Stimulated activated CD8-positive, alpha-beta memory T cell treated with anti-CD3 and anti-CD28 coated beads, Interleukin-4, amount 100 ng/mL, for 24 hours (primary cell): ENCODE results near the gene MYH14.

Experiments used
- DNase-seq: peaks from one replicate; pipeline ENCODE4 v3.0.0-alpha.2; 2020; ENCODE audit warnings: low read depth

The MYH14 gene

DNA sequence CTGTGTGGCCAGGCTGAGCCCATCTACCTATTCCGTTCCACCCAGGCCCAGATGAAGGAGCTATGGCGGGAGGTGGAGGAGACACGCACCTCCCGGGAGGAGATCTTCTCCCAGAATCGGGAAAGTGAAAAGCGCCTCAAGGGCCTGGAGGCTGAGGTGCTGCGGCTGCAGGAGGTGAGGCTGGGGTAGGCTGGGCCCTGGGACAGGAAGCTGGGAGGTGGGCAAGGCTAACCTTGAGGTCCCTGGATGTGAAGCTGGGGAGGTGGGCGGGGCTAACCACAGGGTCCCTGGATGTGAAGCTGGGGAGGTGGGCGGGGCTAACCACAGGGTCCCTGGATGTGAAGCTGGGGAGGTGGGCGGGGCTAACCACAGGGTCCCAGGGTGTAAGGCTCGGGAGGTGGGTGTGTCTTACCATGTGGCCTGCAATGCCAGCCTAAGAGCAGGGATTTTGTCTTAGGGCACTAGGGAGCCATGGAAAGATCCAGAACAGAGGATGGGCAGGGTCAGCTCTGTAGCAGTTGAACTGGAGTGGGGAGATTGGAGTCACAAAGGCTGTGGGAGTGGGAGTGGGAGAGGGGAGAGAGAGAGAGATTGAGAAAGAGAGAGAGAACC lies 88.9 kb downstream of the MYH14 start:
- DNase-seq, result no peak

GRCh38 chr19:50293263-50294004 lies 90.0 kb downstream of the MYH14 start:
- no peak for DNase-seq

GRCh38 chr19:50300051-50300450 lies 96.6 kb downstream of the MYH14 start:
- no peak for DNase-seq

- no peak for DNase-seq
Measured at GRCh38 chr19:50300814-50301606, 97.6 kb downstream of the MYH14 start.

DNA sequence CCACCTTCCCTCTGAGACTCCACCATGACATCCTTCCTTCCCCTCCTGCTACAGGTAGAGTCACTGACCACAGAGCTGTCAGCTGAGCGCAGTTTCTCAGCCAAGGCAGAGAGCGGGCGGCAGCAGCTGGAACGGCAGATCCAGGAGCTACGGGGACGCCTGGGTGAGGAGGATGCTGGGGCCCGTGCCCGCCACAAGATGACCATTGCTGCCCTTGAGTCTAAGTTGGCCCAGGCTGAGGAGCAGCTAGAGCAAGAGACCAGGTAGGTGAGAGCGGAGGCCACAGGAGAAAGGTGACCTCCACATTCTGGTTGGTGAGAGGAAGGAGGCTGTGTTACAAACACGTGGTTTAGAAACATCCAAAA lies 98.2 kb downstream of the MYH14 start:
- no peak for DNase-seq

DNA sequence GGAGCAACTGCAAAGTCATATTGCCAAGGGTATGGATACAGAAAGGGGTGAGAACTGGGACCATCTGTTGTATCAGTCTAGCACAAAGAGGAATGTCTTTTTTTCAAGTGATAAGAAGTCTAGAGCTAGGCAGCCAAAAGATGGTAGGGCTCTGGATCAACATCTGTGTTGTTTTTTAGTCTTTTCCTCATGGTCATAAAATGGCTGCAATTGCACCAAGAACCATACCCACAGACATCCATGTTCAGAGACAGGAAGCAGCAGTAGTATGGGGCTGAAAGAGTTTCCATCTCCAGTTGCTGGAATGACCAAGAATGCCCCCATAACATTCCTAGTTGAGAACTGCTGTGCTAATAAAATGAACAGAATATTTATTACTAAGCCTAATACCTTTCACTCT lies 100.1 kb downstream of the MYH14 start:
- DNase-seq, result no peak

GRCh38 chr19:50308991-50309390 lies 105.6 kb downstream of the MYH14 start:
- no peak for DNase-seq

DNA sequence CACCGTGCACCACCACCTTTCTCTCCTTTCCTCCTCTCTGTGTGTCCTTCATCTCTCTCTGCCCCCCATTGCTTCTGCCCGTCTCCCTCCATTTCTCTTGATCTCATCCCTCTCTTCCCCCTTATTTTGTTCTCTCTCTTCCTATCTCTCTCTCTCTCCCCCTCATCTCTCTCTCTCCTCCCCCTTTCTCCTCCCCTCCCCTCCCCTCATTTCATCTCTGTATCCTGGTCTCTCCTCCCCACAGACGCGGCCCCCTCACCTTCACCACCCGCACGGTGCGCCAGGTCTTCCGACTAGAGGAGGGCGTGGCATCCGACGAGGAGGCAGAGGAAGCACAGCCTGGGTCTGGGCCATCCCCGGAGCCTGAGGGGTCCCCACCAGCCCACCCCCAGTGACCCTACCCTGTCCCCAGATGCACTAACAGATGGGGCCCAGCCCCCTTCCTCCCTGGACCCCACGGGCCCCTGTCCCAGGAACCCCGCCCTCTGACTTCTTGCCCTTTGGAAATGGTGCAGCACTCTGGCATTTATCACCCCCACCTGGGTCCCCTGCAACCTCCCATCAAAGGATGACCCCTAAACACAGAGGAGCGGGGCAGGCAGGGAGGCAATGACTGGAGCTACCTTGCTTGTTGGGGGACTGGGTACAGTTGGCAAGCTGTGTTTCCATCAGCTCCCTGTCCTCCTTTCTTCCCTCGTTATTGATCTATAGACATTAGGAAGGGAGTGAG lies 106.1 kb downstream of the MYH14 start:
- no peak for DNase-seq

DNA sequence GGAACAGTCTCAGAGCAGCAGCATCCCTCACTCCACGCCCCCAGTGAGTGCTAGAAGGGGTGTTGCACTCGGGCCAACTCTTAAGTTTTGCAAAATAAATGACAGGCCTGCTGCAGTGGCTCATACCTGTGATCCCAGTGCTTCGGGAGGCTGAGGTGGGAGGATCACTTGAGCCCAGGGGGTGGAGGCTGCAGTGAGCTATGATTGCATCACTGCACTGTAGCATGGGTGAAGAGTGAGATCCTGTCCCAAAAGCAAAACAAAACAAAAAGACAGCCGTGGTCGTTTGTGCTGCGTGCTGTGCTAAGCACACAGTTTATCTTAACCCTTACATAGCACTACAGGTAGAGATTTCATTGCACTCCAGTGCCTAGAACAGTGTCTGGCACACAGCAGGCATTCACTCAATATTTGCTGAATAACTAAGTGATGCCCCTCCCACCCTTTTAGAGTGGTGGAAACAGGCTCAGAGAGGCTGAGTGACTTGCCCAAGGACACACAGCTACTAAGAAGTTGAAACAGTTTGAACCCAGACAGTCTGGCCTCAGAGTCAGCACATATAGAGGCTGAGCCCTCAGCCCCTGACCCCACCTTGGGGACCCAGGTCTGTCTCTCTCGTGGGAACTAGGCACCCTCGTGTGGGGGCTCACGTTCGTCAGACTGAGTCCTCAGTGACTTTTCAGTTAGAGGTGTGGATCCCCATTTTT lies 107.5 kb downstream of the MYH14 start:
- DNase-seq, result no peak

GRCh38 chr19:50311723-50312635 lies 108.6 kb downstream of the MYH14 start:
- no peak for DNase-seq

DNA sequence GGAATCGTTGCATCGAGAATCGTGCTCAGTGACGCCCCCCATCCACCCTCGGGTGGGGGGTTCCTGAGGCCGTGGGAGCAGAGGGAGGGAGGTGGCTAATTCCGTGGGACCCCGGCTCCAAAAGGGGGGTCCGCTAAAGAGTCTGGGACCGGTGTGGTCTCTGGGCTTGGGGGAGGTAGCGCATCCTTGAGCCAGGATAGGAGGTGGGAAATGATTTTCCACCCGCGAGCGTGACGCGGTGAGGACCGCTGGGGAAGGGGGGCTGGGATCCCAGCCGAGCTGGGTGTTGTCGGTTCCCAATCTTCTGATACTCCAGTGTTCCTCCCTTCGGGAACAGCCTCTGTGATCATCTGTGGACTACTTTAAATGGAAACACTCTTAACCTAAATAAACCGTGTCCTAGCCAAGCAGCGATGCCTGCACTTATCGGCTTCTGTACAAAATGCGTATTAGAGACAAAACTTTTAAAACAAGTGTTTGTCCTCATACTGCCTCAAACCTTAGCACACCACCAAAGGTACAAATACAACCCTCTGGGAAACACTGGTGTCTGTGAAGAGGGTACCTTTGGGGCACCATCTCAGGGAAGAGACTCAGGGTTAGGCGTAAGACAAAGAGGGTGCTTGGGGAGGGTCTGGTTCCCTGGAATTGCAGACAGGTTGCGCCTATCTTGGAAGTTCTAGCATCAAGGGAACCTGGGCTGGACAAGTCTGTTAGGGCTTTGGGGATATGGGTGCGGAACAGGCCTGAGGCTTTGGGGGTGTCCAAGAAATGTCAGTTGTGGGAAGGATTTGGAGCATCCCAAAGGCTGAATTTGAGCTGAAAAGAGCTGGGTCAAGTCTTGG lies 109.8 kb downstream of the MYH14 start:
- no peak for DNase-seq

GRCh38 chr19:50313812-50314536 lies 110.6 kb downstream of the MYH14 start:
- DNase-seq, result no peak

DNA sequence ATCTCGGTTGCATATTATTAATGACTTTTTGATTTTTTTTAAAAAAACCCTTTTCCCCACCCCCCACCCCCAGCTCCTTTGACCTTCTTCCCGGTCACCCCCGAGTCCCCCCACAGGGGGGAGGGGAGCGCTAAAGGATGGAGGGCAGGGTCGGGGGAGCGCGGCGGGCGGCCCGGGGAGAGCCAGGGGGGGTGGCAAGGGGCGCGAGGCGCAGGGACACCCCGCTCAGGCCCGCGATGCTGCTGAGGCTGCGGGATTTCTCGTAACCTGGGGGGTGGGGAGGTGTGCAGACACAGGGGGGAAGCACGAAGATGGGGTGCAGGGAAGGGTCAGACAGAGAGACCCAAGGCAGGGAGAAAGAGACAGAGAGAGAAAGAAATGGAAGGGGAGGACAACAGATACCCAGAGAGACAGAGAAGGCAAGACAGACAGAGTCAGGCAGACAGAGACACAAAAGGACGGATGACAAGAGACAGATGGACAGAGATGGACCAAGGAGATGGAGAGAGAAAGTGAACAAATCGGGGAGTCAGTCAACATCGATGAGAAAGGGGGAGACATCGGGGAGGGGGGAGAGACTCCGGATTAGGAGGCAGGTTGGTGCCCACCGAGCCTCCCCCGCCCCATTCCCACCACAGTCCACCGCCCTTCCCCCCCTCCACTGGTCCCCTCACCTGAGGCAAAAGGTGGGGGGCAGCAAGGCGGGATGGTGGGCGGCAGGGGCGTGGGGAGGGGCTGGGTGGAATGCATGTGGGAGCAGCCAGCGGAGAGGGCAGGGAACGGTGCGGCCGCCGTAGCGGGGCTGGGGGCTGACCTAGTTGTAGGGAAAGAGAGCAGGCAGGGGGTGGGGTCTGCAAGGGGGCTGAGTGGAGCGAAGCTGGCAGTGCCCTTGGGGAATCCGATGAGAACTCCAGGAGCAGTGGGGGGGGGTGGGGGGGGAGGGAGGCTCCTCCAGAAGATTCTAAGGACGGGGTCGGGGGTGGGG lies 111.6 kb downstream of the MYH14 start:
- no peak for DNase-seq

GRCh38 chr19:50315773-50316448 lies 112.5 kb downstream of the MYH14 start:
- DNase-seq, result no peak

DNA sequence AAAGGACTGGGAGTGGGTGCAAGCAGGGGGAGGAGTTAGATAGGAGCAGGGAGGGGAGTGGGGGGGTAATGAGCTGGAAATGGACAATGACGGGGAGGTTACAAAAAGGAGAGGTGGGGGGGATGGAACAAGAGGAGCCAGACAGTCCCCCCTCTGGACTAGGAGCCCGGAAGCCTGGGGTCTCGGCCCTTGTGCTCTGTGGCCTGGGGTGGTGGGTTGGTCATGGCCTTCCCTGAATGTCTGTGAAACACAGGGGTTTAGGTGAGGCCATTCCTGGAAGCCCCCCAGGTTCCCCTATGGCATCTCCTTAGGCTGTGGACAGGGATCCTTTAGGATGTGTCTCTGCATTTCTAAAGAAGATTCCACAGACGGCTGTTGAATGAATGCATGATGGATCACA lies 113.7 kb downstream of the MYH14 start:
- no peak for DNase-seq

DNA sequence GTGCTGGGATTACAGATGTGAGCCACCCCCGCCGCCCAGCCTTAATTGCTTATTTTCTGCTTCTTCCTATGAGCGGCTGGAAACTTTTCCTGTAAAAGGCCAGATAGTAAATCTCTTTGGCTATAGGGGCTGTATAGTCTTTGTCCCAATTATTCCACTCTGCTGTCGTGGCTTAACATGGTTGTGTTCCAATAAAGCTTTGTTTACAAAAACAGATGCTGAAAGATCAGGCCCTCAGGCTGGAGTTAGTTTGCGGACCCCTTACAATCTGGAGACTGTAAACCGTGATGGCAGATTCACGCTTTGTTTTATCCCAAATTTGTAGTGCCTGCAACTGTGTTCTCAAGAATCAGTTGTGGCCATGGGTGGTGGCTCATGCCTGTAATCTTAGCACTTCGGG lies 115.0 kb downstream of the MYH14 start:
- DNase-seq, result no peak

DNA sequence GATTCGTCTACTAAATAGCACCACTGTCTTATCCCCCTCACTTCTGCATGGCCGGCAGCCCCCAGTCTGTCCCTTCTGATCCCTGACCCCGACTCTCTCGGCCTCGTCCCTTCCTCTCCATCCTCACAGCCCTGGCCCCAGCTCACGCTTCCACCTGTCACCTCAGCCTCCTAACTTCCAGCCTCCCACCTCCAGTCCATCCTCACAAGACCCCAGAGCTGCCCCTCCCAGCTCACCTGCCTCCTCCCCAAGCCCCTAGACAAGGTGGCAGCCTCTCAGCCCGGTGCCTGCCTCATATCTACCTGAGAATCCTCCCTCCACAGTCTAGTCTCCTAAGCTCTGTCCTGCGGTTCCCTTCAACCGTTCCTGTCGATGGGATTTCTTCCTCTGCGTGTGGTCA lies 115.7 kb downstream of the MYH14 start:
- DNase-seq, result no peak
